Stimulated activated CD8-positive, alpha-beta memory T cell treated with anti-CD3 and anti-CD28 coated beads, Interleukin-2, amount 100 ng/mL, for 1 hour (primary cell): Measurements from ENCODE around the gene EPSTI1.

ENCODE experiments used
- DNase-seq, 2 donors: peaks; one replicate each; pipeline ENCODE4 v3.0.0-alpha.2; 2020; ENCODE audit warnings: low read depth in 2 of 2

EPSTI1 gene

DNA sequence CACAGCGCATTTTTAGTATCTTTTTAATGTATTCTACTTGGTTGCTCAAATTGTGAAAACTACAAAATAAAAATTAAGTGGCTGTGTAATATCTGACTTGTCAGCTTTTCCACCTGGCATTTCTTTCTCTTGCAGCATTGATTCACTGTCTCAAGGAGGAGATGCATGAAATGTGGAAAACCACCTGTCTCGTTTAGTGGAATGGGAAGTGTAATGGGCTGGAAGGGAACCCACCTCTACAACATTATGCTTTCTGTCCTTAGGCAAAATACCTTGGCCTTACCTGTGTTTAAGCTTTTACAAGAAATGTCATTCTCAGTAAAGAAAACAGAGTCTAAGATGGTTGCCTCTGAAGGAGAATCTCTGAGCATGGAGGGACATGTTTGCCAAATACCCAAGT, 142.8 kb downstream of the EPSTI1 start:
- DNase-seq = no peak

GRCh38 chr13:42847891-42848663, 144.0 kb downstream of the EPSTI1 start:
- no peak for DNase-seq

GRCh38 chr13:42836930-42837690, 154.9 kb downstream of the EPSTI1 start:
- DNase-seq = no peak
